MM.1S (cell line): ENCODE measurements around the gene NEMF.

Experiments
- EZH2 ChIP-seq: fragments of 300-600 bp; sonication (generic); optimal IDR thresholded peaks from 2 replicates; pipeline ENCODE3; 2017; ENCODE audit warnings: low read depth, mild to moderate bottlenecking, antibody characterized with exemption, low read length, mixed read lengths
- TF ChIP-seq, protein P1 (sequence below): fragments of 300-600 bp; sonication (generic); IDR thresholded peaks from 2 replicates; pipeline ENCODE4 v1.5.1; 2016; ENCODE audit warnings: antibody characterized with exemption, low read length, mixed read lengths

DNA sequence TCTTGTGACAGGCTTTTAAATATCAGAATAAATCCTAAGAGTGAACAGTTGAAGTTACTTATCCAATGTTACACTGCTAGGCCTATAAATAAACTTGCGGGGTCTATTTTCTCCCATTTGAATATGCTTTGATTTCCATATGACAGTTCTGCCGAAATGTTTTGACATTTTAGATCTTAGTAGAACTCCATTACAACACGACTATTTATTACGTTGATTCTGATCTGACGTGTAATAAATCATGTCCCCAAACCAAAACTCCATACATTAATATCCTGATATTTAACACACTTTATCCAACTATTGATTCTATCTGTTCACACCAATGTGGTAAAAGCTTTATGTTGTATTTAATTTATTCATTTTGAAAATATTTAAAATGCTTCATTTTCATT, 16.1 kb upstream of the NEMF start:
- TF ChIP-seq, protein P1, sequence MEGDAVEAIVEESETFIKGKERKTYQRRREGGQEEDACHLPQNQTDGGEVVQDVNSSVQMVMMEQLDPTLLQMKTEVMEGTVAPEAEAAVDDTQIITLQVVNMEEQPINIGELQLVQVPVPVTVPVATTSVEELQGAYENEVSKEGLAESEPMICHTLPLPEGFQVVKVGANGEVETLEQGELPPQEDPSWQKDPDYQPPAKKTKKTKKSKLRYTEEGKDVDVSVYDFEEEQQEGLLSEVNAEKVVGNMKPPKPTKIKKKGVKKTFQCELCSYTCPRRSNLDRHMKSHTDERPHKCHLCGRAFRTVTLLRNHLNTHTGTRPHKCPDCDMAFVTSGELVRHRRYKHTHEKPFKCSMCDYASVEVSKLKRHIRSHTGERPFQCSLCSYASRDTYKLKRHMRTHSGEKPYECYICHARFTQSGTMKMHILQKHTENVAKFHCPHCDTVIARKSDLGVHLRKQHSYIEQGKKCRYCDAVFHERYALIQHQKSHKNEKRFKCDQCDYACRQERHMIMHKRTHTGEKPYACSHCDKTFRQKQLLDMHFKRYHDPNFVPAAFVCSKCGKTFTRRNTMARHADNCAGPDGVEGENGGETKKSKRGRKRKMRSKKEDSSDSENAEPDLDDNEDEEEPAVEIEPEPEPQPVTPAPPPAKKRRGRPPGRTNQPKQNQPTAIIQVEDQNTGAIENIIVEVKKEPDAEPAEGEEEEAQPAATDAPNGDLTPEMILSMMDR, result no peak
- TF ChIP-seq EZH2, result no peak
